Esophagus squamous epithelium (tissue), 5 donors: ENCODE data around the gene DOCK3. TPM values are rescaled to one million over a fixed set of nuclear protein-coding genes. Genes with fewer than 3 reads are reported as not detected.

ENCODE experiments used
- DNase-seq: peaks from one replicate; lab custom pipeline; 2025; lab: John Stamatoyannopoulos, UW
- H3K27ac ChIP-seq, 4 donors: fragments of 200-600 bp; sonication (generic); one replicate each; pipeline ENCODE4 v1.5.1; 2016 to 2019; ENCODE audit warnings: mild to moderate bottlenecking in 1 of 4
- H3K27me3 ChIP-seq, 4 donors: fragments of 200-600 bp; sonication (generic); 1 replicate in 3 of 4; 2 replicates in 1 of 4; pipeline versions ENCODE4 v1.5.1 to v1.6.0; 2017 to 2021; ENCODE audit warnings: antibody characterized with exemption in 1 of 4
- H3K36me3 ChIP-seq, 3 donors: fragments of 200-600 bp; sonication (generic); one replicate each; pipeline ENCODE4 v1.5.1; 2016 to 2019
- H3K4me1 ChIP-seq, 3 donors: fragments of 200-600 bp; sonication (generic); one replicate each; pipeline ENCODE4 v1.5.1; 2017 to 2019
- H3K4me3 ChIP-seq, 4 donors: fragments of 200-600 bp; sonication (generic); 1 replicate in 3 of 4; 2 replicates in 1 of 4; pipeline ENCODE4 v1.5.1; 2016 to 2019; ENCODE audit warnings: mild to moderate bottlenecking in 2 of 4, moderate library complexity in 1 of 4
- H3K9me3 ChIP-seq, 3 donors: fragments of 200-600 bp; sonication (generic); one replicate each; pipeline ENCODE4 v1.5.1; 2016 to 2019
- CTCF ChIP-seq, 6 experiments: fragments of 450-650 bp in 4 of 6; fragments of 200-600 bp in 2 of 6; sonication (generic) in 2 of 6; IDR thresholded peaks; one replicate each; pipeline ENCODE4 v1.5.1; 2016 to 2019; ENCODE audit warnings: antibody characterized with exemption in 6 of 6, mild to moderate bottlenecking in 4 of 6, moderate library complexity in 4 of 6
- POLR2A ChIP-seq, 4 donors: fragments of 450-650 bp; IDR thresholded peaks; one replicate each; pipeline ENCODE4 v1.6.1; 2017; ENCODE audit warnings: antibody characterized with exemption in 4 of 4, mild to moderate bottlenecking in 4 of 4, moderate library complexity in 3 of 4
- WGBS, 2 donors: methylation state at CpG; one replicate each; pipeline ENCODE4 v1.1.5; 2018; 5-methylcytosine and 5-hydroxymethylcytosine counted together
- intact Hi-C: fragments of 100-400 bp; cut with DNase I; formaldehyde crosslinking; loops from one replicate; pipeline ENCODE4 v1.15.0; 2022
- total RNA-seq, 4 donors: library from RNA; depleted of rRNA; stranded (reverse); fragments of >200 nt; gene quantifications; one replicate each; pipeline ENCODE4 v1.1.0, GENCODE V29; 2016
- donor health status: DM: yes; HTN: yes; CAD: no.

Gene DOCK3
- total RNA-seq, 4 donors from 2014 or later: 0.92 to 1.7 (median 1.4) TPM

GRCh38 chr3:51379301-51379700, 704.6 kb downstream of the DOCK3 start:
- H3K4me1 ChIP-seq: peaks cover 5 to 13% (median 6%) of the 10 kb centered on the region in 3 donors

GRCh38 chr3:51379746-51380455, 705.2 kb downstream of the DOCK3 start:
- no peaks in the 10 kb centered on the region for H3K9me3 ChIP-seq
- DNase-seq: no peak
- H3K4me1 ChIP-seq: peaks cover 6 to 15% (median 6%) of the 10 kb centered on the region in 3 donors
- no peak overlapping the region for H3K27ac ChIP-seq
- TF ChIP-seq POLR2A (IDR thresholded peaks at IDR 0.05) (no peak), CTCF (IDR thresholded peaks at IDR 0.05) (no peak)
- H3K27me3 ChIP-seq: no peaks in the 10 kb centered on the region
- intact Hi-C loops: loop anchor here (10.0 kb wide), 2 partner anchors 285 to 415 kb away; no protein-coding TSS in a partner anchor
- H3K36me3 ChIP-seq: no peaks in the 10 kb centered on the region
- 63 to 84% methylated on average over 1 to 5 of the region's 8 CpGs for WGBS, 2 donors
- no peak overlapping the region for H3K4me3 ChIP-seq

More at GRCh38 chr3:51379301-51379700, 704.6 kb downstream of the DOCK3 start:
- Histone ChIP-seq H3K36me3 (no peaks in the 10 kb centered on the region), H3K27me3 (no peaks in the 10 kb centered on the region), H3K27ac (no peak overlapping the region), H3K4me3 (no peak overlapping the region), H3K9me3 (no peaks in the 10 kb centered on the region)
- TF ChIP-seq CTCF (IDR thresholded peaks at IDR 0.05) (no peak), POLR2A (IDR thresholded peaks at IDR 0.05) (no peak)
- WGBS, 2 donors: 49 to 64% methylated on average over 4 to 6 of the region's 8 CpGs
- no peak for DNase-seq
- intact Hi-C loops: loop anchor here (10.0 kb wide), 2 partner anchors 284 to 414 kb away; no protein-coding TSS in a partner anchor

GRCh38 chr3:51380601-51381332, 706.0 kb downstream of the DOCK3 start:
- no peak for DNase-seq
- intact Hi-C loops: no loop called here
- no peak overlapping the region for H3K27ac ChIP-seq
- no peak overlapping the region for H3K4me3 ChIP-seq
- no peaks in the 10 kb centered on the region for H3K27me3 ChIP-seq
- no peaks in the 10 kb centered on the region for H3K36me3 ChIP-seq
- no peaks in the 10 kb centered on the region for H3K9me3 ChIP-seq
- 80 to 89% methylated on average over 1 to 5 of the region's 15 CpGs for WGBS, 2 donors
- H3K4me1 ChIP-seq: peaks cover 6 to 19% (median 8%) of the 10 kb centered on the region in 3 donors
- TF ChIP-seq POLR2A (IDR thresholded peaks at IDR 0.05) (no peak), CTCF (IDR thresholded peaks at IDR 0.05) (no peak)

GRCh38 chr3:51381333-51381705, 706.6 kb downstream of the DOCK3 start:
- TF ChIP-seq CTCF (IDR thresholded peaks at IDR 0.05): no peak
- TF ChIP-seq POLR2A (IDR thresholded peaks at IDR 0.05): no peak
- no peak overlapping the region for H3K4me3 ChIP-seq
- no peak for DNase-seq
- H3K27ac ChIP-seq: no peak overlapping the region
- no peaks in the 10 kb centered on the region for H3K36me3 ChIP-seq
- 90 to 98% methylated on average over 4 to 6 of the region's 18 CpGs for WGBS, 2 donors
- no peaks in the 10 kb centered on the region for H3K9me3 ChIP-seq
- peaks cover 12 to 24% (median 14%) of the 10 kb centered on the region in 3 donors for H3K4me1 ChIP-seq
- no peaks in the 10 kb centered on the region for H3K27me3 ChIP-seq
- intact Hi-C loops: no loop called here
